ENCODE data around the gene TMTC1.

DNA sequence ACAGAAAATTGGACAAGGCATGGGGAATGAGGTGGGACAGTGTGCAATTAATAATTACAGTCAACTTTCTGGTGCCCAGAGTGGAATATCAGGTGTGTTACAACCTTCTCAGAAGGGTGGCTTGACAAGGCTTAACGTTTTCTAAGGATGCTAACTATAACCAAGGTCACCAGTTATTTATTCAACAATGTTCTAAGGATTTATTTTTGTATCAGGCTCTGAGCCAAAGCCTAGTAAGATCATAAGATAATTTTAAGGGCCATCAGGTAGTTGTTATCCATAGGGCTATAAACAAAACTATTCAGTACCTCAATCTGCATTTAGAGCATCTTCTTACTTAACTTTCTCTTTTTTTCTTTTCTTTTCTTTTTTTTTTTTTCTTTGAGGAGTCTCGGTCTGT is 134.0 kb downstream of the TMTC1 start:
- no peak for TF ChIP-seq CTCF (IDR thresholded peaks at IDR 0.05; ENCODE audit: control extremely low read depth in 1 of 3, insufficient read depth in 1 of 3, low read depth in 1 of 3, low read length in 3 of 3)
- no peak for TF ChIP-seq MAX (IDR thresholded peaks at IDR 0.05)
- TF ChIP-seq SP2 (IDR thresholded peaks at IDR 0.05; ENCODE audit: low read length): no peak
- TF ChIP-seq POLR2A (IDR thresholded peaks at IDR 0.05; ENCODE audit: control extremely low read depth in 1 of 2, low read depth in 2 of 2, low read length in 2 of 2): no peak
- TF ChIP-seq YY1 (IDR thresholded peaks at IDR 0.05; ENCODE audit: low read depth, low read length): no peak
- TF ChIP-seq TAF1 (IDR thresholded peaks at IDR 0.05; ENCODE audit: low read depth, low read length): no peak
- no peak for TF ChIP-seq EZH2 (IDR thresholded peaks at IDR 0.05; ENCODE audit: low read depth, low read length, severe bottlenecking)
- no peak for TF ChIP-seq POLR2AphosphoS5 (IDR thresholded peaks at IDR 0.05; ENCODE audit: low read depth, low read length)
- TF ChIP-seq CBX8 (IDR thresholded peaks at IDR 0.05; ENCODE audit: borderline replicate concordance, low read depth, low read length): no peak
- TF ChIP-seq RXRA (IDR thresholded peaks at IDR 0.05; ENCODE audit: insufficient read depth, low read depth, low read length): no peak
- TF ChIP-seq CEBPB (IDR thresholded peaks at IDR 0.05; ENCODE audit: low read depth, low read length): no peak
